ENCODE results near the gene SFMBT2. TPM values are rescaled to one million over a fixed set of nuclear protein-coding genes. Genes with fewer than 3 reads are reported as not detected.

SFMBT2 gene
- total RNA-seq, 6 experiments from 2014 or later: 1.4 to 3.4 (median 1.8) TPM

GRCh38 chr10:7173948-7174347, 236.9 kb downstream of the SFMBT2 start:
- TF ChIP-seq CTCF (IDR thresholded peaks at IDR 0.05) (no peak), POLR2A (IDR thresholded peaks at IDR 0.05) (no peak)
- H3K27me3 ChIP-seq: no peaks in the 10 kb centered on the region
- DNase-seq: no peak
- ATAC-seq: no peak
- H3K9me3 ChIP-seq: no peaks in the 10 kb centered on the region
- 57% methylated on average over 1 of the region's 11 CpGs for WGBS (ENCODE audit: insufficient coverage, low coverage, low lambda C conversion rate, missing lambda C conversion rate)
- H3K4me1 ChIP-seq: no peaks in the 10 kb centered on the region
- H3K4me3 ChIP-seq: no peak overlapping the region
- no peak overlapping the region for H3K27ac ChIP-seq
- peaks cover 0 to 6% (median 1%) of the 10 kb centered on the region in 4 donors for H3K36me3 ChIP-seq
- intact Hi-C loops (cut with DNase I): no loop called here

GRCh38 chr10:7171825-7172224, 239.0 kb downstream of the SFMBT2 start:
- intact Hi-C loops (cut with DNase I): no loop called here
- H3K27me3 ChIP-seq: no peaks in the 10 kb centered on the region
- WGBS (ENCODE audit: insufficient coverage, low coverage, low lambda C conversion rate, missing lambda C conversion rate): 93% methylated on average over 6 of the region's 35 CpGs
- no peaks in the 10 kb centered on the region for H3K4me1 ChIP-seq
- ATAC-seq (no peak), DNase-seq (peak in 1 of 3 donors; percentile 46)
- H3K27ac ChIP-seq: no peak overlapping the region
- no peak overlapping the region for H3K4me3 ChIP-seq
- H3K9me3 ChIP-seq: no peaks in the 10 kb centered on the region
- H3K36me3 ChIP-seq: peaks cover 0 to 6% (median 1%) of the 10 kb centered on the region in 4 donors
- no peak for TF ChIP-seq POLR2A (IDR thresholded peaks at IDR 0.05)
- TF ChIP-seq CTCF (IDR thresholded peaks at IDR 0.05): no peak

- TF ChIP-seq CTCF (IDR thresholded peaks at IDR 0.05): no peak
- TF ChIP-seq POLR2A (IDR thresholded peaks at IDR 0.05): no peak
- intact Hi-C loops (cut with DNase I): no loop called here
- Histone ChIP-seq H3K36me3 (peaks cover 0 to 6% (median 1%) of the 10 kb centered on the region in 4 donors), H3K4me3 (no peak overlapping the region), H3K4me1 (peaks cover 0 to 1% (median 0%) of the 10 kb centered on the region in 4 donors), H3K27me3 (no peaks in the 10 kb centered on the region), H3K27ac (no peak overlapping the region), H3K9me3 (no peaks in the 10 kb centered on the region)
- DNase-seq: no peak
- WGBS (ENCODE audit: insufficient coverage, low coverage, low lambda C conversion rate, missing lambda C conversion rate): 60% methylated on average over 2 of the region's 24 CpGs
- ATAC-seq: no peak
Observed at GRCh38 chr10:7170626-7171322, 240.1 kb downstream of the SFMBT2 start.

GRCh38 chr10:7168414-7168813, 242.4 kb downstream of the SFMBT2 start:
- Histone ChIP-seq H3K27ac (no peak overlapping the region), H3K27me3 (no peaks in the 10 kb centered on the region), H3K36me3 (peaks cover 0 to 6% (median 1%) of the 10 kb centered on the region in 4 donors), H3K4me1 (peaks cover 0 to 4% (median 0%) of the 10 kb centered on the region in 4 donors), H3K4me3 (no peak overlapping the region), H3K9me3 (no peaks in the 10 kb centered on the region)
- 86% methylated on average over 8 of the region's 13 CpGs for WGBS (ENCODE audit: insufficient coverage, low coverage, low lambda C conversion rate, missing lambda C conversion rate)
- intact Hi-C loops (cut with DNase I): no loop called here
- no peak for DNase-seq
- peak in 1 of 4 donors; percentile 29 for ATAC-seq
- TF ChIP-seq POLR2A (IDR thresholded peaks at IDR 0.05): no peak
- no peak for TF ChIP-seq CTCF (IDR thresholded peaks at IDR 0.05)

All from right lobe of liver (tissue), 6 donors.